Lower leg skin (tissue), 3 donors: ENCODE data around the gene SLK.

Experiments
- POLR2A ChIP-seq, 2 donors: fragments of 450-650 bp; IDR thresholded peaks; one replicate each; pipeline ENCODE4 v1.6.1; 2016 to 2017; ENCODE audit warnings: antibody characterized with exemption in 2 of 2, mild to moderate bottlenecking in 1 of 2, moderate library complexity in 1 of 2
- TF ChIP-seq, protein P1 (sequence below), 3 donors: fragments of 450-650 bp; IDR thresholded peaks; one replicate each; pipeline ENCODE4 v1.5.1; 2016; ENCODE audit warnings: antibody characterized with exemption in 3 of 3, mild to moderate bottlenecking in 3 of 3, moderate library complexity in 2 of 3

DNA sequence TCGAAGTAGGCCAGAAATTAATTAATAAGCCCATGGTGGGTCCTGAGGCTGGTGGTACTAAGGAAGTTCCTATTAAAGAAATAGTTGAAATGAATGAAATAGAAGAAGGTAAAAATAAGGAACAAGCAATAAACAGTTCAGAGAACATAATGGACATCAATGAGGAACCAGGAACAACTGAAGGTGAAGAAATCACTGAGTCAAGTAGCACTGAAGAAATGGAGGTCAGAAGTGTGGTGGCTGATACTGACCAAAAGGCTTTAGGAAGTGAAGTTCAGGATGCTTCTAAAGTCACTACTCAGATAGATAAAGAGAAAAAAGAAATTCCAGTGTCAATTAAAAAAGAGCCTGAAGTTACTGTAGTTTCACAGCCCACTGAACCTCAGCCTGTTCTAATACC lies 36.0 kb downstream of the SLK start:
- TF ChIP-seq, protein P1, sequence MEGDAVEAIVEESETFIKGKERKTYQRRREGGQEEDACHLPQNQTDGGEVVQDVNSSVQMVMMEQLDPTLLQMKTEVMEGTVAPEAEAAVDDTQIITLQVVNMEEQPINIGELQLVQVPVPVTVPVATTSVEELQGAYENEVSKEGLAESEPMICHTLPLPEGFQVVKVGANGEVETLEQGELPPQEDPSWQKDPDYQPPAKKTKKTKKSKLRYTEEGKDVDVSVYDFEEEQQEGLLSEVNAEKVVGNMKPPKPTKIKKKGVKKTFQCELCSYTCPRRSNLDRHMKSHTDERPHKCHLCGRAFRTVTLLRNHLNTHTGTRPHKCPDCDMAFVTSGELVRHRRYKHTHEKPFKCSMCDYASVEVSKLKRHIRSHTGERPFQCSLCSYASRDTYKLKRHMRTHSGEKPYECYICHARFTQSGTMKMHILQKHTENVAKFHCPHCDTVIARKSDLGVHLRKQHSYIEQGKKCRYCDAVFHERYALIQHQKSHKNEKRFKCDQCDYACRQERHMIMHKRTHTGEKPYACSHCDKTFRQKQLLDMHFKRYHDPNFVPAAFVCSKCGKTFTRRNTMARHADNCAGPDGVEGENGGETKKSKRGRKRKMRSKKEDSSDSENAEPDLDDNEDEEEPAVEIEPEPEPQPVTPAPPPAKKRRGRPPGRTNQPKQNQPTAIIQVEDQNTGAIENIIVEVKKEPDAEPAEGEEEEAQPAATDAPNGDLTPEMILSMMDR (IDR thresholded peaks at IDR 0.05) = no peak
- TF ChIP-seq POLR2A (IDR thresholded peaks at IDR 0.05) = no peak
